GM03348 (cell line): ENCODE data around the gene CAPZB.
"Not testable (repeated sequence)": the region's sequence is repeated elsewhere in the genome, so short reads cannot be mapped to it uniquely, and the experiment has no call there.

Source experiments
- DNase-seq: peaks from one replicate; pipeline ENCODE4 v3.0.0; 2012; ENCODE audit warnings: low spot score

Gene CAPZB

DNA sequence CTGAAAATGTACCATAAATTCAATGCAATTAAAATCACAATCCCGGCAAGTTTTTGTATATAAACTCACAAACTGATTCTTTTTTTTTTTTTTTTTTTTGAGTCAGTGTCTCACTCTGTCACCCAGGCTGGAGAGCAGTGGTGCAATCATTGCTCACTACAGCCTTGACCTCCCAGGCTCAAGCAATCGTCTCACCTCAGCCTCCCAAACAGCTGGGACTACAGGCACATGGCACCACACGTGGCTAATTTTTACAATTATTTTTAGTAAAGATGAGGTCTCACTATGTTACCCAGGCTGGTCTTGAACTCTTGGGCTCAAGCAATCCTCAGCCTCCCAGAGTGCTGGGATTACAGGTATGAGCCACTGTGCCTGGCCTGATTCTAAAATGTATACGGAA is 12.1 kb upstream of the CAPZB start:
- not testable (repeated sequence) for DNase-seq

DNA sequence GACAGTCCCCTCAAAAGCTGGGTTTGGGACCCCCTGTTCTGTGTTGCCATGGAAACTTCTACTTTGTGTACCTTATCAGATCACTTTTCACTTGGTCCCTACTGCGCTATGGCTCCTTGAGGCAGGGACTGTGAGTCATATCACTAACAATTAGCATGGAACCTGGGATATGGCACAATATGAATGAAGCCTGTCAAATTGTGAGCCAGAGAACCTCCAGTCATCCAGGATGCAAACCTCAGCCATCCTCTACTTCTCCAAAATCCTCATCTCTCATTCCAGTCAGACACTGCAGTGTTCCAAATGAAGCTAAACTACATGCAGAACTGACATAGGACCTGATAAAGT is 11.2 kb upstream of the CAPZB start:
- DNase-seq = no peak

DNA sequence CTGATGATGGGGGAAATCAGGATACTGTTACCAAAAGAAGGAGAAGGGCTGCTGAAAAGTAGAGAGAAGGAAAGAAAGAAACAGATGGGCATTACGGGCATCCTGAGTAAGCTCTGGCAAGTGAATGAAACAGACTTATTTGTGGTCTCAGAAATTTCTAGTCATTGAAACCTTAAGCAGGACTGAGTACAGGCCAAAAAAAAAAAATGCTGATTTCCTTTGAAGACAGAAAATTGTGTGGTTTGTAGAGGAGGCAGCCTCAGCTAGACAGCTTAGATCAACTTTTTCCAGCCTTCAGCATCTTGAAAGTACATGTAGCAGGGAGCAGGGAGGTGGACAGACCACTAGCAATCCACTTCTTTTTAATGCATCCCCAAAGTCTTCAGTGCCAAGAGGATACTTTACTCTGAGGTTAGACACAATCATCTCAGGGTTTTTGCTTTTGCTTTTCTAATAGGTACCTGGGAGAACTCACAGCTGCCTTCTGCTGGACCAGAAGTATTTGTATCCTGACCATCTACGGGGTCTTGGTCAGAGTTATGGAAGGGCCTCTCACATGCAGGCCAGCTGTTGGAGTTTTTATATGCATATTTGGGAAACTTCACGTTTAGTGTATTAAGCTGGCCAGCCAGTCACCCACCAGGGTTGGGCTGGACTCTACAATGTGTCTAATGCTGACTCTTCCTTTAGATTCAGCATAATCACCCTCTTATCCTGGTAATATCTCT is 10.6 kb upstream of the CAPZB start:
- DNase-seq = peak; percentile 20

DNA sequence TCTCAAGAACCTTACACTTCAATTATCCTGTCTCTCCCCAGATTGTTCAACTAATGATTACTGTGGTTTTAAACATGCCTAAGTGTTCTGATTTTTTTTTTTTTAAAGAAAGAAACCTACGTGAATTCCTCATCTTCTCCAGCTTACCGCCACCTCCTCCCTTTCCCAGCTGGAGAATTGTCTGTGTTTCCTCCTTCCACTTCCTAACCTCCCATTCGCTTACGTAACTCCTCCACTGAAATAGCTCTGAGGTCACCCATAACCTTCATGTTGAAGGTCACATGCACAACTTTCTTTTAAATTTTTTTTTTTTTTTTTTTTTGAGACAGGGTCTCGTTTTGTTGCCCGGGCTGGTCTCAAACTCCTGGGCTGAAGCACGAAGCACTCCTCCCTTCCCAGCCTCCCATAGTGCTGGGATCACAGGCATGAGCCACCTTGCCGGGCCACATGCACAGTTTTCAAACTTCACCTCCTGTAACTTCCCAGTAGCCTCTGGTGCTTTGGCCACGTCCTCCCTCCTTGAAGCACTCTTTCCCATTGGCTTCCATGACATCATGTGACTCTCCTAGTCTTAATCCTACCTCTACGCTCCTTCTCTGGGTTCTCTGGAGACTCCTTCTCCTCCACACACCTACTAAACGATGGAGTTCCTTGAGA is 9.8 kb upstream of the CAPZB start:
- no peak for DNase-seq

DNA sequence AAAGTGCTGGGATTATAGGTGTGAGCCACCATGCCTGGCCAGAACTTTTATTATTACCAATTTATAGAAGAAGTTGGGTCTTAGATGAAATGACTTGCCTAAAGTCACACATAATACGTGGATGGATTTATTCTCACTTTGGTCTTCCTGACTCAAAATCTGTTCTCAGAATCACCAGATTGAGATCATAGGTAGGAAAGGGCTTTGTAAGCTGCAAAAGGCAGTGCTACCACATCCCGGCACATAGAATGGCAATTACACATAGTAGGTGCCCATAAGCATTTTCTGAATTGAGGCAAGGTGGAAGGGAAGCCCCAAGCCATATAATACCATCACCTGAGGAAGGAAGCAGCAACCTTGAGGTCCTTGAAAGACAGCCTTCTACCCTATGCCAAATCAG is 8.2 kb upstream of the CAPZB start:
- DNase-seq = no peak

DNA sequence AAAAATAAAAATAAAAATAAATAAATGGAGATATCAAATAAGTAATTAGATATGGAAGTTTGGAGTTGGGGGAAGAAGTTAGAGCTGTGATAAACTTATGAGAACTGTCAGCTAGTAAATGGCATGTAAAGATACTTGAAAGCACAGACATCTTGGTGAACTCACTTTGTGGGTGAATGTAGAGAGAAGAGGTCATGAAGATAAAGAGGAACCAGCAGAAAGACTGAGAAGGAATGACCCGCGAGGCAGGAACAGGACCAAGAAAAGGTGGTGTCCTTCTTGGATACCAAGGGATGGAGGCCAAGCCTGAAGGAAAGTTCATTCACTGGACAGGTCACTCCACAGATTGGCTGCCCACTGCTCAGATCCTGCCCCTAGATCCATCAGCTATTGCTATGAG is 4.7 kb upstream of the CAPZB start:
- DNase-seq = no peak

DNA sequence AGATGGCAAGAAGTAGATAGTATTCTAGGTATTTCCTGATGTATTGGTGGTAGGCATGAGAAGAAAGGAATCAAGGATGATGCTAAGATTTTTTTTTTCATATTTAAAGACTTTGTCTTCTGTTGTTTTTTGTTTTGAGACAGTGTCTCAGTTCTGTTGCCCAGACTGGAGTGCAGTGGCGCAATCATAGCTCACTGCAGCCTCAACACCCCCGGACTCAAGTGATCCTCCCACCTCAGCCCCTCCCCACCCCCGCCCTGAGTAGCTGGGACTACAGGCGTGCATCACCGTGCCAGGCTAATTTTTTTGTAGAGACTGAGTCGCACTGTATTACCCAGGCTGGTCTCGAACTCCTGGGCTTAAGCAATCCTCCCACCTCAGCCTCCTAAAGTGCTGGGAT is 2.8 kb upstream of the CAPZB start:
- DNase-seq = no peak

DNA sequence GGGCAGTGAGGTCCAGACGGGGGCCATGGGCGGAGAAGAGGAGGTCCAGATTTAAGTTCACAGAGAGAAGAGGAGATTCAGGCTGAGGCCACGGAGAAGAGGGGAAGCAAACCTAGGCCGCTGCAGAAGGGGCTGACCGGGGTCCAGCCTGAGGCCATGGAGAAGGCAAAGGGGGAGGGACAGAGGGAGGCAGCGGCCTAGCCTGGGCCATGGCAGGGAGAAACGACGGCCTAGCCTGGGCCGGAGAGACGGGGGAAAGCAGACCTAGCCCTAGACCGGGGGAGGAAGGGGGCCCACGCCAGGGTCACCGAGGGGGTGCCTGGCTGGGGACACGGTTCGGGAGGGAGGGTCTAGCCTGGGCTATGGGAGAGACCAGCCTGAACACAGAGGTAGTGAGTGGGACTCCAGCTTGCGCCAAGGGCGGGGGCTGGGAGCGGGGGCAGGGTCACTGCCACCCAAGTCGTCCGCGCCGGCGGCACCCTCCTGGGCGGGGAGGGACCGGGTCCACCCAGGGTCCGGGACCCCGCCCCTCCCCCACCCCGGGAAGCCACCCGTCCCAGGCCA is 459 bp downstream of the CAPZB start:
- peak; percentile 62 for DNase-seq

DNA sequence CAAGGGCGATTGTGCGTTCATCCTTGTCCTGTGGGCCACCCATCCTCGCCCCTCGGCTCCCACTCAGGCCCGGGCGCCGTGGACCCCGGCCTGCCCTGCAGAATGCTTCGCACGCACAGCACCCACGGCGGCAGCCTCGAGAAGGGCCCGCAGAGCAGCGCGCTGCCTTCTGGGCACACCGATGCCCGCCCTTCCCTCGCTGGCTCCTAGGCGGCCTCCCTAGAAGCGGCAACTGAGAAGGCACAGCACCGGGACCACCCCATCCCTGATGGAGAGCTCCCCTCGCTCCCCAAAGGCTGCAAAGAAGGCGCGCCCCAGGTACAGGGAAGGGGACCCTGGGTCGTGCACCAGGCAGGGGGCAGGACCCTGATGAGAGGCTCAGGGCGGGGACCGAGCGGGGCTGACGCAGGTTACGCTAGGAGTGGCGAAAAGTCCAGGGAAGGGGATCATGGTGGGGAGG is 971 bp downstream of the CAPZB start:
- peak; percentile 51 for DNase-seq

DNA sequence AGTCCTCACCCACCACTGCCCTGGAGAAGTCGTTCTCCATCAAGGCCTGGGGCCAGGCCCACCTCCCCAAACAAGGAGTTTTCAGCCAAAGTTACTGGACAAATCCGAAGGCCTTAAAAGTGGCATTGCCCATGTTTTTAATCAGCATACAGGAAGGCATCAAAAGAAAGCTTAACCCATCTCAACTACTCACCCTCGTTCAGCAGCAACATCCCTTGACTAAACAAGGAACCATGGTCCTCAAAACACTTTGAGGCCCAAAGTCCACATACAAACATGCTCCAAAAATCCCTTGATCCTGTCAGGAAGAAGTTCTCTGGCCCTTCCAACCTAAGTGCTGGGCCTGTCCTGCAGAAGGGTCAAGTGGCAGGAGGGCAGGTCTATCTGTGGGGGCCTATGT is 1.6 kb downstream of the CAPZB start:
- DNase-seq = no peak

DNA sequence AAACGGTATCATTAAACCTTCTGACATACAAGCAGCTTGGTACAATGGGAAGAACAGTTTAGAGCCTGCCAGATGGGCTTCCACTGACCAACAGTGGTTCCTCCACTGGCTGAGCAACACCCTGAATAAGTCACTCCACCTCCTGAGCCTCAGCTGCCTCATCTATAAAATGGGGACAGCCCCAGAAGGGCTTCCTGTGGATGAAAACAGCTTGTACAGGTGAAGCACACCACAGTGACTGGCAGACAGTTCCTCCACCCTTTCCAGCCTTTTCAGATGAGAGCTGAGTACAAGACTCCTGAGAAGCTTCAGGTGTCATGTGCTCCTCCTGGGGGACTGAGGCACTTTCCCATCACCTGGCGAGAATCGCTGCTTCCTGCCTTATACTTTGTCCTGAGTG is 2.1 kb downstream of the CAPZB start:
- DNase-seq = no peak

DNA sequence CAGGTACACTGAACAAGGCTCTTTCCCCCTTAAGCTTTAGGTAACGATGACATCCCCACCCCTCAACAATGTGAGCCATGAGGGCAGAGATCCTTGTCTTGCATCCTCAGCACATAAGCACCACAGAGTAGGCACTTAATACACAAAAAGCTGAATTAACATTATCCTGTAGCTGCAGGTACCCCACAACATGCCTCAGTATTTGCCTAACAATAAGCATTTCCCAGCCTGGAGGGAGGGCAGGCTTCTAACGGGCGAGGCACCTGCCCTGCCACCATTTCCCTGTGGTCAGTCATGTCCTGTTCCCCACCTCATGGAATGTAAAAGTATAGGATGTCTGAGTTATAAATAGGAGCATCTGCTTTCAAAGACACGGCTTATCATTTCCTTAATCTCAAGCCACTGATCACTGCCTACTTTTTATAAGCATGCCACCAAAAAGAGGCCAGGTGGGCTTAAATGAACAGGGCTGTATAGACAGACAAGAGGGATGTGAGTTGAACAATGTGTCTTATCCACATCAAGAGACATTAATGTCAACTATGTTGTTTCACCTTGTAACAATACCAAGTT is 3.4 kb downstream of the CAPZB start:
- DNase-seq = no peak

DNA sequence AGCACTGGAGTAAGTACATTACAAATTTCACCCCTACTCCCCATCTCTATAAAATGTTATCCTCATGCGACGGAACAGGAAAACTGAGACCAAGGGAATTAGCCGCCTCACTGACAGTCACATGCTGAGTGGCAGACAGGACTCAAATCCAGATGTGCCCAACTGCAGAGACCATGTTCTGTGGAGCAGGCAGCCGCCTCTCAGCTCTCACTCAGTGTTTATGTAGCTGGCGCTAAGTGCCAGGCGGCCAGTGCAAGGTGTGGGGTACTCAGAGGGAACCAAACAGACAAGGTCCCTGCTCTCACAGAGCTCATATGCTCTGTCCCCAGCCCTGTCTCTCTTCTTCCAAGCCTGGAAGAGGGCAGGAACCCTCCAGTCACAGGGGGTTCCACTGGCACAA is 5.1 kb downstream of the CAPZB start:
- no peak for DNase-seq

DNA sequence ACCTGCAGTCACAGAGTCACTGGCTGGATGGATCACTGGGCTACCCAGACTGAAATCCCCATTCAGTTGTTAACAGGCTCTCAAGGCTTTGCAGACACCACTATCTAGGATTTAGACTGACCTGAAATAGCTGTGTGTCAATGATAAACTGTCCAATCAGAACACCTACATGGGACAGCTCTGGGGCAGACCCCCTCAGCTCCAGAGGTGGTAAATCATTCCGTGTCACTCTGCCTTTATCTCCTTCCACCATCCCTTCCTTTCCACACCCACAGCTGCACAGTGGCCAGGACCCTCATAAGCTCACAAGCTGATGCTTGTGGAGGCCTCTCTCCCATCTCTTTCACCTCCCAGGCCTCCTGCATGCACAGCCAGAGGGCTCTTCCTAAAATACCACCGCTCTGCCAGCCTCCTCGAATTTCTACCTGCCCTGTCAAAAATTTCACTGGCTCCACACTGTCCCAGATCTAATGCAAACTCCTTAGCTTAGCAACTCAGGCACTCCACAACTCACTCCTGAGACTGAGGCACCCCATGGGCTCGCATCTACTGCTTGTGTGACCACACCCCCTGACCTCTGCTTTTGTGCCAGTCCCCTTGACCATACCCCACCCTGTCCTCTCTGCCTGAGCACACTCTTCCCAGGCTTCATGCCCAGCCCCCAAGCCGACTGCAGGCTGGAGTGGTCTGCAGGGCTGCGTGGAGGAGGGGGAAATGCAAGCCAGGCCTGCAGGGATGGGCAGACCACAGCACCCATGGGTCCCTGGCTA is 5.8 kb downstream of the CAPZB start:
- DNase-seq = no peak

DNA sequence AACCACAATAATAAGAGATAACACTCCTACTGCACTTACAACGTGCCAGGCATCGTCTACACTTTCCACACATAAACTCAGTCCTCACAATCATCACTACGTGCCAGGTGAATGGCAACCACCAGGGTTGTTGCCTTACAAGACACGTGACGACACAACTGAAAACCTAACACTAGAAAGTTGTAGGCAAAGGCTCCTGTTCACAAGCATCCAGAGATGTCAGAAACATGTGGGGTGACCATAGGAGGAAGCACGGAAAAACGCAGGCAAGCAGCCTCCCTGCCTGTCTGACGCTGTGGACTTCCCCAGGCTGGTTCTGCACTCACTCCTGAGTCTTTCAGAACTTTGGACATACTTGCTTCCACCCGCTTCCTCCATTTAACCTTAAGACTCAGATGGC is 7.0 kb downstream of the CAPZB start:
- DNase-seq = no peak

DNA sequence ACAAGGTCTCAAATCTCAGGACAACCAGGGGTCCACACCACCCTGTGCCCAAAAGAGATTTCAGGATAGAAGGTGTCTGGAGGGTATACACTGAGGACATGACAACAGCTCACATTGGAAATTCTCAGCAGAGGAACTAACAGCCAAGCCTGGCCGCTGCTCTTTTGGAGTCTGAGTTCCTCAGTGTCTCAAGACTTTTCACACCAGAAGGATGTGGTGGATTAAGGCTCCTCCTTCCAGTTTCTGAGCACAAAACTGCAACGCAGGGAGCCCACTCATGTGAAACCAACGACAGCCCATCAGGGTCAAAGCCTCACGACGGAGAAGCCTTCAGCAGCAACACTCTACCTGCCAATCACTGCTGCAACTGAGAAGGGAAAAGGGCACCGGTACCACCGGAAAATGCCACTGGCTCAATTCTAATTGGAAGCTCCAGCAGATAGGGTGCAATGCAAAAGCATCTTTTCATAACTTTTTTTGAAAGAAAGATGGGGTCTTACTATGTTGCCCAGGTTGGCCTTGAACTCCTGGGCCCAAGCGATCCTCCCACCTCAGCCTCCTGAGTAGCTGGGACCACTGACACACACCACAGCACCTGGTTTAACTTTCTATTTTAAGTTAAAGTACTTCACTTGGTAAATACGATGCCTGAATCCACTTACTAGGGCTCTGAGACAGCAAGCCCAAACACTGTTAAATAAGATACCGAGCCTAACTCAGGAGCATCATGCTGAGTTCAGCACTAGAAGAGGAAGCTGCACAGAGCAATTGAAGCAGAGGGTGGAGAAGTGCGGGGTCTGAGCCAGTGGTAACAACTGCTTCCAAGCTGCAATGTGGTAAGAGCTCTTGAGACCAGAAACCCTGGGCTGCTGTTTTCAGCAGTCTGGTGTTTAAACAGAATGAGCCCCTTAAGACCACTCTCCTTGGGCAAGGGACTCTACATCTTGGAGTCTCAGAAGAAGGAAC is 7.8 kb downstream of the CAPZB start:
- DNase-seq = no peak

DNA sequence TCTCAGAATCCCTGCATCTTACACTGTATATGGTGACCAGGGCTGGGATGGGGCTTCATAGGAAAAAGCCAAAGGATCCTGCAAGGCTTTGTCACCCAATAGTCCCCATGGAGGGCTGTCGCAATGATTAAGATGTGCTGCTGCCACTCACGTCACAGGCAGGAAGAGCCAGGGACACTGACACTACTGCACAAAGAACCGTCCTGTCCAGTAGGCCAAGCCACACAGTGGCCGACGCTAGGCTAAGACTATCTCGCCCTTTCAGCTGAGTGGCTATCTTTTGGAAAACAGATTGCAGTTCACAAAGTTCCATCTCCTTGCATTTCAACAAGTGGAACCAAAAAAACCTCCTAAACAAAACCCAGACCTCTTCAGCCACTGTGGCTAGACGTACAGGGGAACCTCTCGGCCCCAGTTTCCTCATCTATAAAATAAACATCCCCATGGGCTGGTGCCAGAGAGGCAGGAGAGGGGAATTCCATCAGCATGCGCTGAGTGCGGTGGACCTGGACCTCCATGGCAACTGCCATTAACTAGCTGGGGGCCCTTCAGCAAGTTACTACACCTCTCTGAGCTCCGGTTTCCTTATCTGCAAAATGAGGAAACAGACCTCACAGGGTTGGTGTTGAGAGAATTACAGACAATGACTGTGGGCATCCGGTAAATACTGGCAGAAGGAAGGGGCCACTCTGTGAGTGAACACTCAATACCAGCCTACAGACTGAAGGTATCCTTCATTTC is 8.7 kb downstream of the CAPZB start:
- no peak for DNase-seq

DNA sequence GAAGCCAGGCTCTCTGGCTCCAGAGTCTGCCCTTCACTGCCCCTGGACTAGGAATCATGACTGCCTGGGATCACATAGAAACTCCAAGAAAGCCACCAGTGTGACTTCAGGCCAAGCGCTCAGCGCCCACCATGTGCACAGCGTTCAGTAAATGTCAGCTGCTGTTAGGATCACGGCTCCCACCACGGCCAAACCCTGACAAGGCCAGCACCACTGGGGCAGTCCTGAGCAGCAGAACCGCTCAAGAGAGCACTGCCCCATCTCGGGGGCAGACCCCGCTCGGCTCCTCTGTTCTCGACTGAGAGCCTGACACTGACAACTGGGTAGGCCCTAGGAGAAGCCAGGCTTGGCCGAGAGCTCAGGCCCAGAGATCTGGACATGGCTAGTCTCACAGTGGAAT is 10.0 kb downstream of the CAPZB start:
- DNase-seq = no peak

DNA sequence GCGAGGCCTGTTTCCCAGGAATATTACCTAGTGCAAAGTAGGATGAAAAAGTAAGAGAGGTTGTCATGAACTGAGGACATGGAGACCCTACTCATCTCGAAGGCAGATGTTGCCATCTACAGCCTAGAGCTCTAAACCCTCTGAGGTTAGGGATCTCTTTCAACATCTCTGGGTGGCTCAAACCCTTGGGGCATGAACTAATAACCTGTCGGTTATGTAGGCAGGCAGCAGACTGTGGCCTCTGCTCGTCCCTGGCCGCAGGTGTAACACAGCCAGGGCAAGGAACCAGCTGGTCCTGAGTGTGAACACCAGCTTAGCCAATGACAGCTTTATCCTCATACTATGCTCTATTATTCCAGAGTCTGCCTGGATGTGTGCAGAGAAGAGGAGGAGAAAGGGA is 13.2 kb downstream of the CAPZB start:
- DNase-seq = no peak

DNA sequence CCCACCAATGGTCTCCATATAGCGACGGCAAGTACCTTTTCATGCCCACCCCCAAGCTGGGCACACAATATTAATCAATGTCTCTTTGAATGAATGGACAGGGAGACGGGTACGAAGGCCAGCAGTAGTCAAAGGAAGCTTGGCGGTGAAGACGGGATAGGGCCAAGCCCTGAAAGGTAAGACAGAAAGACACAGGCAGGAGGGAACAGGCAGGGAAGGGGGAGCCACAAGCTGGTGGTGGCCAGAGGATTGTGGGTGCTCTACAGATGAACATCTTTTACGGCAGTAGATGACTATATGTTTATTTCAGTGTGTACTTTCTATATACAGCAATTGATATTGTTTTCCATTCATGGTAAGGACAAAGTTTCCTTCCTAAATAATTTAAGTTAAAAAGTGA is 16.3 kb downstream of the CAPZB start:
- no peak for DNase-seq
